Measurements from ENCODE around the gene TECPR2. TPM values are rescaled to one million over a fixed set of nuclear protein-coding genes. Genes with fewer than 3 reads are reported as not detected.

The TECPR2 gene
- polyA plus RNA-seq, 1 experiment = 12.4 TPM

- POLR2A ChIA-PET = no interaction called here
- CTCF ChIA-PET = interaction anchor here (2.9 kb wide), 1 partner anchor 35 kb away, joined by 11 read pairs; no protein-coding TSS in a partner anchor
- TF ChIP-seq, protein P1, sequence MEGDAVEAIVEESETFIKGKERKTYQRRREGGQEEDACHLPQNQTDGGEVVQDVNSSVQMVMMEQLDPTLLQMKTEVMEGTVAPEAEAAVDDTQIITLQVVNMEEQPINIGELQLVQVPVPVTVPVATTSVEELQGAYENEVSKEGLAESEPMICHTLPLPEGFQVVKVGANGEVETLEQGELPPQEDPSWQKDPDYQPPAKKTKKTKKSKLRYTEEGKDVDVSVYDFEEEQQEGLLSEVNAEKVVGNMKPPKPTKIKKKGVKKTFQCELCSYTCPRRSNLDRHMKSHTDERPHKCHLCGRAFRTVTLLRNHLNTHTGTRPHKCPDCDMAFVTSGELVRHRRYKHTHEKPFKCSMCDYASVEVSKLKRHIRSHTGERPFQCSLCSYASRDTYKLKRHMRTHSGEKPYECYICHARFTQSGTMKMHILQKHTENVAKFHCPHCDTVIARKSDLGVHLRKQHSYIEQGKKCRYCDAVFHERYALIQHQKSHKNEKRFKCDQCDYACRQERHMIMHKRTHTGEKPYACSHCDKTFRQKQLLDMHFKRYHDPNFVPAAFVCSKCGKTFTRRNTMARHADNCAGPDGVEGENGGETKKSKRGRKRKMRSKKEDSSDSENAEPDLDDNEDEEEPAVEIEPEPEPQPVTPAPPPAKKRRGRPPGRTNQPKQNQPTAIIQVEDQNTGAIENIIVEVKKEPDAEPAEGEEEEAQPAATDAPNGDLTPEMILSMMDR (IDR thresholded peaks at IDR 0.05; ENCODE audit: low read depth, low read length) = no peak
Observed at GRCh38 chr14:102472791-102473150, 110.0 kb downstream of the TECPR2 start.

DNA sequence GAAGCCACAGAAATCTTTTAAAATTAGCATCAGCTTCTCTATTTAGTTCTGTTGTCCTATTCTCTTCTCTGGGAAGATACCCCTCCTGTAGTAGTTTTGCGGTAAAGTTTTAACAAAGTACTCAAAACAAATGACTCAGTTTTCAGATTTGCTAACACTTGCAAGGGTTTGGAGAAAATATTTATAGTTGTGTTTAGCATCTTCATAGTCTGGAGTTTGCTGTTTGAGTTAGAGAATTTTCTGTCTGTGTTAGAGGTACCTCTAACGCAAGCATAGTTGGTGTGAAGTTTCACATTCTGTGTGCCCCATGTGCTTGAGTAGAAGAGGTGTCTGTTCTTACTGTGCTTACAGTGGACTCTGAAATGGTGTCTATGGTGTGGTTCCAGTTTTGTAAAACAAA is 110.8 kb downstream of the TECPR2 start:
- H3K4me3 ChIP-seq (ENCODE audit: low read depth, low read length) = no peak overlapping the region
- no peaks in the 10 kb centered on the region for H3K27me3 ChIP-seq (ENCODE audit: control insufficient read depth, insufficient read depth, low read length)
- DNase-seq (ENCODE audit: low read depth, low spot score) = no peak
- no peaks in the 10 kb centered on the region; the same call in 1 of the 2 replicates for H3K9me3 ChIP-seq (ENCODE audit: control insufficient read depth, insufficient read depth, low read length)
- ChIA-PET CTCF (interaction anchor here (0.6 to 2.9 kb wide), 2 partner anchors 26 to 36 kb away, joined by 3 to 11 read pairs; no protein-coding TSS in a partner anchor), POLR2A (no interaction called here)
- no peak overlapping the region for H3K27ac ChIP-seq (ENCODE audit: low read depth, low read length)
- TF ChIP-seq, protein P1 (IDR thresholded peaks at IDR 0.05; ENCODE audit: low read depth, low read length) = no peak

More at GRCh38 chr14:102472791-102473150, 110.0 kb downstream of the TECPR2 start:
- no peaks in the 10 kb centered on the region for H3K27me3 ChIP-seq (ENCODE audit: control insufficient read depth, insufficient read depth, low read length)
- DNase-seq (ENCODE audit: low read depth, low spot score) = no peak
- H3K4me3 ChIP-seq (ENCODE audit: low read depth, low read length) = no peak overlapping the region
- no peak overlapping the region for H3K27ac ChIP-seq (ENCODE audit: low read depth, low read length)
- H3K9me3 ChIP-seq (ENCODE audit: control insufficient read depth, insufficient read depth, low read length) = no peaks in the 10 kb centered on the region; the same call in 1 of the 2 replicates

- no peak overlapping the region for H3K27ac ChIP-seq (ENCODE audit: low read depth, low read length)
- TF ChIP-seq, protein P1 (IDR thresholded peaks at IDR 0.05; ENCODE audit: low read depth, low read length) = no peak
- H3K9me3 ChIP-seq (ENCODE audit: control insufficient read depth, insufficient read depth, low read length) = no peaks in the 10 kb centered on the region; the same call in 1 of the 2 replicates
- peak; percentile 7 for DNase-seq (ENCODE audit: low read depth, low spot score)
- no peak overlapping the region for H3K4me3 ChIP-seq (ENCODE audit: low read depth, low read length)
- POLR2A ChIA-PET = no interaction called here
- CTCF ChIA-PET = no interaction called here
- no peaks in the 10 kb centered on the region for H3K27me3 ChIP-seq (ENCODE audit: control insufficient read depth, insufficient read depth, low read length)
Observed at GRCh38 chr14:102474934-102475333, 112.2 kb downstream of the TECPR2 start.

GRCh38 chr14:102479107-102479506 is 116.4 kb downstream of the TECPR2 start:
- no peak for DNase-seq (ENCODE audit: low read depth, low spot score)
- Histone ChIP-seq H3K9me3 (ENCODE audit: control insufficient read depth, insufficient read depth, low read length) (peaks cover 5% of the 10 kb centered on the region), H3K27ac (ENCODE audit: low read depth, low read length) (no peak overlapping the region), H3K27me3 (ENCODE audit: control insufficient read depth, insufficient read depth, low read length) (no peaks in the 10 kb centered on the region), H3K4me3 (ENCODE audit: low read depth, low read length) (no peak overlapping the region)
- POLR2A ChIA-PET = no interaction called here
- CTCF ChIA-PET = interaction anchor here (1.2 kb wide), 1 partner anchor 42 kb away, joined by 3 read pairs; no protein-coding TSS in a partner anchor
- TF ChIP-seq, protein P1 (IDR thresholded peaks at IDR 0.05; ENCODE audit: low read depth, low read length) = no peak

- CTCF ChIA-PET = interaction anchor here (0.6 kb wide), 1 partner anchor 41 kb away, joined by 4 read pairs; no protein-coding TSS in a partner anchor
- DNase-seq (ENCODE audit: low read depth, low spot score) = no peak
- Histone ChIP-seq H3K27ac (ENCODE audit: low read depth, low read length) (no peak overlapping the region), H3K27me3 (ENCODE audit: control insufficient read depth, insufficient read depth, low read length) (no peaks in the 10 kb centered on the region), H3K4me3 (ENCODE audit: low read depth, low read length) (no peak overlapping the region), H3K9me3 (ENCODE audit: control insufficient read depth, insufficient read depth, low read length) (peaks cover 5% of the 10 kb centered on the region)
- POLR2A ChIA-PET = no interaction called here
- TF ChIP-seq, protein P1 (IDR thresholded peaks at IDR 0.05; ENCODE audit: low read depth, low read length) = no peak
Observed at GRCh38 chr14:102479777-102480176, 117.0 kb downstream of the TECPR2 start.
